ENCODE data around the gene SH2B2. TPM values are rescaled to one million over a fixed set of nuclear protein-coding genes. Genes with fewer than 3 reads are reported as not detected.

The SH2B2 gene
- 0.52 and 0.76 TPM in 2 replicates for total RNA-seq

DNA sequence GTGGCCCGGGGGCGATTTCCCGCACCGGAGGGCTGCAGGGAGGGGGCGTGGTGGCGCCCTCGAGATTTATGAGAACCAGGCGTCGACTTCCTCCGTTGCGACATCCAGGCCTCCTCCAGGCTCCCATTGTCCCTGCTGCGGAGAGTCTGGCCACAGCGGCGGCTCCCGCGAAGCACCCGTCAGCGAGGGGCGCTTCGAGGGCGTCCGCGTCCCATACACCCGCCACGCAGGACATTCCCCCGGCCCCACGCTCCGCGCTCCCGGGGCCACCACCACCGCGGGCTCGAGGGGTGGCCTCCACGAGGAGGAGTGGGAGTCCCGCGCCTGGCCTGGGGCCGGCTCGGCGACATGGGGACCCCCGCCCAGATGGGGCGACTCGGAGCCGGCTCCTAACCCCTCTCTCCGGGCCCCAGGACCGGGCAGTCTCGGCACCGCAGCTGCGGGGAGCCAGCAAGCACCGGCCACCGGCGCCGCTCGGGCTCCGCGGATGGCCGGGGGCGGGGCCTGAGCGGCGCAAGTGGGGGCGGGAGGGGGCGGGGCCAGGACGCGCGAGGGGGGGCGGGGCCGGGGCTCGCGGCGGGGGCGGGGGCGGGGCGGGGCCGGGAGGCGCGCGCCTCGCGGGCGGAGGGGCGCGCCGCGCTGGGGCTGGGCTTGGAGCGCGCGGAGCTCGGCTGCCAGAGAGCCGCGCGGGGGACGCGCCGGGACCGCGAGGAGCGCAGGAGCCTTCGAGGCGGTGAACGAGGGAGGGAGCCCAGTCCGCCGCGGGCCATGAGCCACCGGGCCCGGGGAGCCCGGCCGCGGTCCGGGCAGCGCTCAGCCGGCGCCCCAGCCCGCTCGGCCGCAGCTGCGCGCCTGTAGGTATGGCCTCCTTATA is at the start of gene SH2B2:
Gene SH2B2 (plus strand): TSS at position 632 of the 874 bp plus-strand sequence. CDS start 13,683 bp downstream, outside the sequence.

DNA sequence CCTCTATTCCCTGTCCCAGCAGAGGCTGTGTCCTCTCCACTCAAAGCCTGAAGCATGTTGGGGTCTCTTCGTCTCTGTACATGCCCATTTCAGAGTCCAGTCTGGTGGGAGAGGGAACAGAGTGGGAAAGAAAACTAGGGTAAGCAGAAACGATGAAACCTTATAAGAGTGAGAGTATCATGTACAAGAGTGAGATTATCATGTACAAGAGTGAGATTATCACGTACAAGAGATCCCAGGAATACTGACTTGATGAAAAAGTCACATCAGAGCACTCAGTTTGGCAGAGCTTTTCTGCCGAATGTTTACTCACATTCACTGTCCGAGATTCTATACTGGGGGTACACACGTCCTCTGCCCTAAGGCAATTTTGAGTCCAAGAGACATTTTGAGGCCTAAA is 69.7 kb downstream of the SH2B2 start, which contains the start of gene SPDYE6:
Gene SPDYE6 (minus strand): TSS at position 101 of the 400 bp plus-strand sequence. CDS start 421 bp downstream, outside the sequence.

Other genes with a start within 250 kb of the SH2B2 start
- not detected in 2 replicates for gene SPDYE6, start 69.6 kb downstream of the SH2B2 start, total RNA-seq
- gene PRKRIP1, start 109.5 kb downstream of the SH2B2 start, total RNA-seq = 11.6 and 12.1 TPM in 2 replicates
- gene ORAI2, start 146.7 kb downstream of the SH2B2 start, total RNA-seq = 64.6 and 67.6 TPM in 2 replicates
- 10.6 and 11.7 TPM in 2 replicates for gene ALKBH4, start 178.0 kb downstream of the SH2B2 start, total RNA-seq
- gene LRWD1, start 178.1 kb downstream of the SH2B2 start, total RNA-seq = 16.1 and 18.1 TPM in 2 replicates
- gene POLR2J, start 192.1 kb downstream of the SH2B2 start, total RNA-seq = 24.5 and 27.6 TPM in 2 replicates
- gene RASA4B, start 230.9 kb downstream of the SH2B2 start, total RNA-seq = 1.1 and 3.8 TPM in 2 replicates